HPDE6-E6E7 (cell line): ENCODE data around the gene DENND1B.

ENCODE experiments used
- DNase-seq: peaks from one replicate; pipeline ENCODE4 v3.0.0; 2011; ENCODE audit warnings: missing footprints; ENCODE audit errors: extremely low spot score

The DENND1B gene

GRCh38 chr1:197683895-197684553 lies 91.3 kb downstream of the DENND1B start:
- peak; percentile 10 for DNase-seq

DNA sequence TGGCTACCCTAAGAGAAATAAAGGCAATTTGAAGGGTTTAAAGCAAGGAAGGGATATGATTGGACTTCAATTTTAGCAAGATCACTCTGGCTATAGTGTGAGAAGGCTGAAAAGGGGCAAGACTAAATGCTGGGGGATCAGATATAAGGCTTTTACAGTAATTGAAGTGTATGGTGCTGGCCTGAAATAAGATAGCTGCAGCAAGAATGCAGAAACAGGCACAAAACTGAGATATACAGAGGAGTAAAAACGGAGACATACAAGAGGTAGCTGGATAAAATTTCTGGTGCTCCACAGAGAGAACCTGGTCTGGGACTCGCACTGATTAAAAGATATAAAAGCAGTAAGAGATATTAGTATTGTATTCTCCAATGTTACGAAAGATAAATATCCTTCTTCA lies 92.0 kb downstream of the DENND1B start:
- DNase-seq = no peak

DNA sequence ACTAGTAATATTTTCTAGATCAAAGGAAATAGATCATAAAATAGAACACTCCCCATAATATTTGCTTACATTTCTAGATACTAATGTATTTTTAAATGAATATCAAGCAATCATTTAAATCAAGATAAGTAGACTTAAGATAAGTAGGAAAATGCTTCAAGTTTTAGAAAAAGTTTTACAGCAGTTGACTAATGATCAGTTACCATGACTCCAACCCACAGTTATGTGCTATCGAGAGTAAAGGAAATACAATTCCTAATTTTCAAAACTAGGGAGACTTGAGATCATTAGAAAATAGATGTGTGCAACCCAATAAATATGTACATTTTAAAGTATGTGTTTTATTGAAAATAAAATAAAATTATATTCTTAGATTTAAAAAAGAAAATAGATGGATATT lies 95.0 kb downstream of the DENND1B start:
- no peak for DNase-seq

DNA sequence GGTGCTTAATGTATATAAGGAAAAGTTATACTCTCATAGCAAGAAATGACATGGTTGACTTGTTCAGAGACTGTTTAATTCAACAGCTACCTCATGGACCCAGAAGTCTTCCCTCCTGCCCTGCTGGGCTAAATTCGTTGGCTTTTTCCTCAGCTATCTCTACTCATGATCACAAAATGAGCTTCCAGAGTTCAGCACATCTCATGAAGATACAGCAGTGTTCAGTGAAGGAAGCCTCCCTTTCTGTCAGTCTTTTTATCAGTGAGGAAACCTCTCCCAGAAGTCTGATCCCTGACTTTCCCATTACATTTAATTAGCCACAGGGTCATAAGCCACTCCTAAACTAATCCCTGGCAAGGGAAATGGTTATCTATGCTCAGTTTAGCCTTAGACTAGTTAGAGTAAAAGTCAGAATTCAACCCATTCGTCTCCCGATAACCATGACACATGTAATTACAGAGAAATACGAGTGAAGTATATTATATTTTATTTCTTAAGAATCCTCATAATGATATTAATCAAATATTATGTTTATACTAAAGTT lies 97.5 kb downstream of the DENND1B start:
- no peak for DNase-seq

DNA sequence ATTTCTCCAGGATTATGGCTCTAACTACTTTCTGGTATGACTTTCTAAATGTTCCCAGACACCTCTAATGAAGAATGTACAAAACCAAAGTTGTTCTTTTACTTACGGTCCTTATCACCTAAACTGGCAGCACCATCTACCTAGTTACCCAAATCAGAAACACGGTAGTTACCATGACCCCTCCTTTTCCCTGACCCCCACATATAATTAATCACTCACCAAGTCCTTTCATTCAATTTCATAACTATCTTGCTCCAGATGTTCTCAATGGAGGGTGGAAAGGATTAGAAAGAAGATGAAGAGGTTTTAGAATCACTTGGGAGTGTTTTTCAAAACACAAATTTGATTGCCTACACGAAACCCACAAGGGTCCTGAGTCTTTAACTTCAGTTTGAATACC lies 98.0 kb downstream of the DENND1B start:
- no peak for DNase-seq

DNA sequence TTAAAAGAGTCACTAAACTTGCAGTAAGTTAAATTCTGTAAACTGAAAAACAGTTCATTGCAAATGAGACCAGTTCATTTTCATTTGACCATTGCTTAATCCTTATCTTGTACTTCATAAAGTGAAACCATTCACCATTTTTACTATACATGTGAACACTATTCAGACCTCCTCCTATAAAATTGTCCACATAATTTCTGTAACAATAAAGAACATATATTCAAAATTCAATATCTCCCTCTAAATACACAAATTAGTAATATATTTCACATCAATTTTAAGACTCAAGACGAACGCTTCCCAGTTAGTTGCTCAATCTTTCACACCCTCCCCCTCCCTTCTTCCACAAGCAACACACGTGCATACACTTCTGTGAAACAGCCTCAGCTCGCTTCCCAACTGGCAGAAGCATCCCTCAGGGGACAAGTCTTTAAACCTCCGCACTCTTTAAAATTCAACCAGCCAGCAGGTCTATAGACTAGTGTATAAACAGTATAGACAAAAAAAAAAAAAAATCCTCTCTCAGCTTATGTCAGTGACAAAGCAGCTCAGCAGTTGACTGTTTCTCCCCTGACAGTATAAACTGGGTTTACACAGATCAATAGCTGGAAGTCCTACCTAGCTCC lies 99.6 kb downstream of the DENND1B start:
- DNase-seq = no peak

GRCh38 chr1:197674286-197674685 lies 101.0 kb downstream of the DENND1B start:
- no peak for DNase-seq

GRCh38 chr1:197673292-197673691 lies 102.0 kb downstream of the DENND1B start:
- DNase-seq = no peak

DNA sequence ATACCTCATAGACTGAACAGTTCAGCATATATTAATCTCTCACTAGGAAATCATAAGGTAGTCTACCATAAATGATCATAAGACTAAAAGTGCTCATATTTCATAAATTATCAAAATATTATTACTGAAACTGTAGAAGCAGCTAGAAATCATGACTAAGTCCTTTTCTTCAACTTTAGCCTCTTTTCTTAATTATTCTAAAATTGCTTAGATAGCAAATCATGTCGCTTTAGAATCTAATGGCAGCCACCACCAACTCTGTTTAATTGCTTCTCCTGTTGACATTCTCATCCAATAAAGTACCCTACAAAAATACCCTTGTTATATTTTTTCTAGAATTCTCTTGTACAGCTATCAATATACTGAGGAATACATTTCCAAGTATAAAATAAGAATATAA lies 102.9 kb downstream of the DENND1B start:
- no peak for DNase-seq

- DNase-seq = no peak
These were observed 103.4 kb downstream of the DENND1B start for GRCh38 chr1:197671920-197672319.

- DNase-seq = no peak
These were observed 104.1 kb downstream of the DENND1B start for GRCh38 chr1:197671140-197671539.

- DNase-seq = no peak
These were observed 108.5 kb downstream of the DENND1B start for GRCh38 chr1:197666769-197667285.

- DNase-seq = no peak
These were observed 110.9 kb downstream of the DENND1B start for GRCh38 chr1:197664391-197664790.

- no peak for DNase-seq
These were observed 111.9 kb downstream of the DENND1B start for GRCh38 chr1:197663162-197663953.

DNA sequence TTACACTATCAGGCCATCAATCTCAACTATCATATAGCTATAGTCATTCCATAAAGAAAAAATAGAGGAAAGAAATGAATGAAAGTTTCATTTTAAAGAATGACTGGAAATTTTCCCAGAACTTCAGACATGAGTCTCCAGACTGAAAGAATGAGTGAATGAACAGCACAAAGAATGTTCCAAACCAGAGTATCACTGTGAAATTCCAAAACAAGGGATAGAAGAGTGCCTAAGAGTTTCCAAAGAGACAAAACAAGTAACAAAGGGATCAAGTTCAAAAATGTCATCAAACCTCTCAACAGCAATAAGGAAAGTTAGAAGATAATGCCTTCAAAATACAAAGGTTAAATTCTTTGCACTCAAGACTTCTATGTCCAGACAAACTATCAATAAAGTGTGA lies 114.9 kb downstream of the DENND1B start:
- DNase-seq = no peak

- no peak for DNase-seq
These were observed 116.1 kb downstream of the DENND1B start for GRCh38 chr1:197659171-197659570.

DNA sequence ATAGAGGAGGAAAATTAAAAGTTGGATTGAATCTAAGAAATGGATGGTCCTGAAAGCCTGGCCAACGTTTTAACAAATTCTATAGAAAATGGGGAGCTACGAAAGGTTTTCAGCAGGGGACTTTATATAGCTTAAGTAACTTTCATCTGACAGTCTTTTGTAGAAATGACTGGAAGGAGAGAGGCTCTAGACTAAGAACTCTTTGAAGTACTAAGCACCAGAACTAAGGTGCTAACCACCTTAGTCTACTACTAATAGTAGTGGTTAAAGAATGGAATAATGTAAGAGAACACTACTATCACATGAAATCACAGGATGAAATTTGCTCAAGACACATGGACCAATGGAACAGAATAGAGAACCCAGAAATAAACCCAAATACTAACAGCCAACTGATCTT lies 126.1 kb downstream of the DENND1B start:
- no peak for DNase-seq

DNA sequence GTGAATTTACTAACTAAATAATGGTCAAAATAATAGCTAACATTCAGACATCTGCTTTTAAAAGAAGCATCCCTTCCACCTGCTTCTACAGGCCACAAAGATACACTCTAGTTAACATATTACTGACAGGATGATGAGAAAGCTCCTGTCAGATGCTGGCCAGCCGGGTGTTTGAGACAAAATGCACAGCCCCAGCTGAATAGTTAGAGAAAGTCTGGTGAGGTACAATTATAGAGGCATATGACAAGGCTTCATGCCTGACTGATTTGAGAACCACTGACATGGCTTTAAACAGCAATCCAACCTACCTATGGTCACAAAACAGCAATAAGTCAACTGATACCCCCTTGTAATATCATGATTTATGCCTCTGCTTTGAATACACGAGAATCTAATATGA lies 137.0 kb downstream of the DENND1B start:
- no peak for DNase-seq

DNA sequence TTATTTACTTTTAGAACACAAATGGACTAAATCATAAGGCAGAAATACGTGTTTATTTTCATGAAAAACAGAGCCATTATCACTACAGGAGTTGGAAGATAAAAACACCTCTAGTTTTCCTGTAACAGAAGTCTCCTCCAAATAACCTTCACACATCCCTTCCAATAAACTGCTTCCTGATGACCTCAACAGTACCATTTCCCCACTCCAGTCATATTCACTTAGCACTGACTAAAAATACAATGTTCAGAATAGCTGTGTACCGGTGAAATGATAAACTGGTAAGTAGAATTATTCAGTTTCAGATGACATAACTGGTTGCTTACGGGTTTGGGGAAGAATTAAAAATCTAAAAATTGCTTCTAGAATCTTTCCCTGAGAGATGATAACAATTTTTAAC lies 137.9 kb downstream of the DENND1B start:
- no peak for DNase-seq

GRCh38 chr1:197633447-197634078 lies 141.7 kb downstream of the DENND1B start:
- no peak for DNase-seq

DNA sequence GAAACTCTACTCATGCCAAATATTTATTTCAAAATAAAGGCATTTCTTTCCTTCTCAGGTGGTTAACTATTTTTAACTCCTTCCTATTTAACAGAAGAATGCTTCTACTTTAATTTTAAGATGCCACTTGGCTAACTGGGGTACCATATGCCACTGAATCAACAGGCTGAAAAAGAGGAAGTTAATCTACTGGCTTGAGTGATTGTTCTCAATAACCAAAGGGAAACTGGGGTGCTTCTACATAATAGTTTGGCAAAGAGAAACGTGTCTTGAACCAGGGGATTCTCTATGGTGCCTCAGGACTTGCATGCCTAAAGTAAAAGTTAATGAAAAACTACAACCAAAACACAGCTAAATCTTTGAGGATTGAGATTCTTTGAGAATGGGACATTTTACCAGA lies 142.6 kb downstream of the DENND1B start:
- DNase-seq = no peak

GRCh38 chr1:197632005-197632404 lies 143.3 kb downstream of the DENND1B start:
- no peak for DNase-seq
